Activated T-cell treated with anti-CD3 and anti-CD28 coated beads for 48 hours (primary cell): ENCODE results near the gene TTC19.
"Not testable (repeated sequence)": the region's sequence is repeated elsewhere in the genome, so short reads cannot be mapped to it uniquely, and the experiment has no call there.

Experiments
- DNase-seq: peaks from one replicate; pipeline ENCODE4 v3.0.0-alpha.2; 2020; ENCODE audit warnings: low read depth

Gene TTC19

GRCh38 chr17:16027708-16028584, 28.3 kb downstream of the TTC19 start:
- DNase-seq = peak; percentile 47

GRCh38 chr17:16033729-16034349, 34.2 kb downstream of the TTC19 start:
- no peak for DNase-seq

- no peak for DNase-seq
Observed at GRCh38 chr17:16036261-16036660, 36.6 kb downstream of the TTC19 start.

GRCh38 chr17:16037636-16038035, 38.0 kb downstream of the TTC19 start:
- no peak for DNase-seq

- DNase-seq = no peak
Observed at GRCh38 chr17:16040710-16041251, 41.2 kb downstream of the TTC19 start.

GRCh38 chr17:16044487-16044886, 44.9 kb downstream of the TTC19 start:
- DNase-seq = no peak

GRCh38 chr17:16046966-16047365, 47.3 kb downstream of the TTC19 start:
- DNase-seq = no peak

- no peak for DNase-seq
Observed at GRCh38 chr17:16048811-16049449, 49.3 kb downstream of the TTC19 start.

GRCh38 chr17:16050844-16051243, 51.2 kb downstream of the TTC19 start:
- DNase-seq = no peak

GRCh38 chr17:16052486-16052885, 52.9 kb downstream of the TTC19 start:
- DNase-seq = no peak

GRCh38 chr17:16055139-16055538, 55.5 kb downstream of the TTC19 start:
- not testable (repeated sequence) for DNase-seq

GRCh38 chr17:16061631-16062030, 62.0 kb downstream of the TTC19 start:
- no peak for DNase-seq

- DNase-seq = no peak
Observed at GRCh38 chr17:16066125-16066524, 66.5 kb downstream of the TTC19 start.

- no peak for DNase-seq
Observed at GRCh38 chr17:16068323-16068722, 68.7 kb downstream of the TTC19 start.

GRCh38 chr17:16072031-16072430, 72.4 kb downstream of the TTC19 start:
- no peak for DNase-seq

GRCh38 chr17:16073845-16074244, 74.2 kb downstream of the TTC19 start:
- no peak for DNase-seq

GRCh38 chr17:16074423-16074822, 74.8 kb downstream of the TTC19 start:
- no peak for DNase-seq

GRCh38 chr17:16075949-16076348, 76.3 kb downstream of the TTC19 start:
- DNase-seq = no peak
